A549 (cell line): ENCODE data around the gene USP3. TPM values are rescaled to one million over a fixed set of nuclear protein-coding genes. Genes with fewer than 3 reads are reported as not detected.

Experiments
- ATAC-seq, 2 experiments: fragments of 200-7000 bp in 1 of 2; fragments of >200 bp in 1 of 2; cut with Nextera tagmentation in 1 of 2; cut with Tn5 transposase in 1 of 2; 3 replicates each; pipeline versions ENCODE4 v1.8.0 to v1.9.1; 2018 to 2020; ENCODE audit warnings: mild to moderate bottlenecking in 1 of 2, moderate library complexity in 1 of 2
- CTCF ChIA-PET: fragments of 300-600 bp; sonication (Branson Sonifier 250); formaldehyde crosslinking; extraction: SDS; loops from one replicate; lab custom pipeline; 2021; ENCODE audit warnings: antibody characterized with exemption, inconsistent platforms; lab: Yijun Ruan, JAX
- POLR2A ChIA-PET: fragments of 350-600 bp; formaldehyde crosslinking; extraction: SDS; loops from one replicate; lab custom pipeline; 2021; ENCODE audit warnings: antibody characterized with exemption, inconsistent platforms; lab: Yijun Ruan, JAX
- DNase-seq, 2 experiments: peaks; one replicate each; pipeline versions ENCODE4 v3.0.0 to v3.0.0-alpha.2; 2011 to 2016; ENCODE audit warnings: low read depth in 1 of 2, low spot score in 1 of 2
- FAIRE-seq: peaks from 2 replicates; lab custom pipeline; 2011; peaks lifted over from hg19 to GRCh38; lab: Jason Lieb, UNC
- H3K27ac ChIP-seq, 2 experiments: fragments of >200 bp; sonication (Bioruptor Twin); formaldehyde crosslinking; 3 replicates each; pipeline ENCODE4 v1.5.1; 2016 to 2017
- H3K4me1 ChIP-seq: fragments of >200 bp; sonication (Bioruptor Twin); formaldehyde crosslinking; 3 replicates; pipeline ENCODE4 v1.6.1; 2016
- H3K4me2 ChIP-seq: fragments of >200 bp; sonication (Bioruptor Twin); formaldehyde crosslinking; 3 replicates; pipeline ENCODE4 v1.6.1; 2016
- H3K4me3 ChIP-seq: fragments of >200 bp; sonication (Bioruptor Twin); formaldehyde crosslinking; 3 replicates; pipeline ENCODE4 v1.5.1; 2016
- H3K9me3 ChIP-seq: fragments of >200 bp; sonication (Bioruptor Twin); formaldehyde crosslinking; 3 replicates; pipeline ENCODE4 v1.6.1; 2016
- BHLHE40 ChIP-seq: IDR thresholded peaks from 2 replicates; pipeline ENCODE4 v1.6.1; 2012; ENCODE audit warnings: low read depth, low read length, inconsistent platforms
- CBX2 ChIP-seq: fragments of 200-600 bp; sonication (generic); IDR thresholded peaks from 2 replicates; pipeline ENCODE4 v1.6.1; 2016; ENCODE audit warnings: low read depth, mild to moderate bottlenecking, borderline replicate concordance
- CTCF ChIP-seq: fragments of >200 bp; sonication (Bioruptor Twin); formaldehyde crosslinking; IDR thresholded peaks from 3 replicates; pipeline ENCODE4 v1.5.1; 2016
- ESRRA ChIP-seq: fragments of 150-350 bp; IDR thresholded peaks from 2 replicates; pipeline ENCODE4 v1.6.1; 2014; ENCODE audit warnings: mild to moderate bottlenecking, low read length, borderline replicate concordance
- GATA3 ChIP-seq: IDR thresholded peaks from 2 replicates; pipeline ENCODE4 v1.6.1; 2012; ENCODE audit warnings: borderline replicate concordance
- HDAC2 ChIP-seq: fragments of 200-600 bp; sonication (generic); IDR thresholded peaks from 2 replicates; pipeline ENCODE4 v1.6.1; 2016
- HMGXB4 ChIP-seq: fragments of 250-450 bp; sonication (Bioruptor Pico); IDR thresholded peaks from 2 replicates; pipeline ENCODE4 v1.5.0; 2021; ENCODE audit warnings: mild to moderate bottlenecking, moderate library complexity, borderline replicate concordance
- HOXA7 ChIP-seq: fragments of 250-450 bp; sonication (Bioruptor Pico); IDR thresholded peaks from 2 replicates; pipeline ENCODE4 v1.5.0; 2020; ENCODE audit warnings: mild to moderate bottlenecking, moderate library complexity
- JUN ChIP-seq, 2 experiments: fragments of >200 bp; sonication (Bioruptor Twin); formaldehyde crosslinking; IDR thresholded peaks; 2 replicates in 1 of 2; 3 replicates in 1 of 2; pipeline ENCODE4 v1.6.1; 2016 to 2017
- JUNB ChIP-seq: fragments of >200 bp; sonication (Bioruptor Twin); formaldehyde crosslinking; IDR thresholded peaks from 2 replicates; pipeline ENCODE4 v1.6.1; 2016
- KDM5A ChIP-seq: fragments of 200-600 bp; sonication (generic); IDR thresholded peaks from 2 replicates; pipeline ENCODE4 v1.6.1; 2016; ENCODE audit warnings: antibody characterized with exemption, mild to moderate bottlenecking
- MAZ ChIP-seq: fragments of 150-350 bp; IDR thresholded peaks from 2 replicates; pipeline ENCODE4 v1.6.1; 2014; ENCODE audit warnings: antibody characterized with exemption, low read depth, low read length, borderline replicate concordance
- NFE2L2 ChIP-seq: fragments of 150-350 bp; conservative IDR thresholded peaks from 2 replicates; pipeline ENCODE4 v1.6.1; 2014; ENCODE audit warnings: low read length
- PBX3 ChIP-seq: IDR thresholded peaks from 2 replicates; pipeline ENCODE4 v1.6.1; 2012
- POLR2AphosphoS2 ChIP-seq: conservative IDR thresholded peaks from 2 replicates; pipeline ENCODE4 v1.6.1; 2012; ENCODE audit warnings: low read length, improper control_type of control experiment, inconsistent platforms
- RCOR1 ChIP-seq: fragments of 150-350 bp; IDR thresholded peaks from 2 replicates; pipeline ENCODE4 v1.6.1; 2014; ENCODE audit warnings: antibody characterized with exemption, low read length, low read depth
- TFCP2L1 ChIP-seq: fragments of 250-450 bp; sonication (Bioruptor Pico); IDR thresholded peaks from 2 replicates; pipeline ENCODE4 v1.5.0; 2021; ENCODE audit warnings: mild to moderate bottlenecking
- TP53 ChIP-seq: fragments of 250-450 bp; sonication (Bioruptor Pico); IDR thresholded peaks from 2 replicates; pipeline ENCODE4 v1.5.0; 2021; ENCODE audit warnings: mild to moderate bottlenecking, moderate library complexity
- ZC3H11A ChIP-seq: fragments of 450-650 bp; IDR thresholded peaks from 2 replicates; pipeline ENCODE4 v1.6.1; 2014; ENCODE audit warnings: antibody characterized with exemption, mild to moderate bottlenecking
- ZSCAN20 ChIP-seq: fragments of 250-450 bp; sonication (Bioruptor Pico); IDR thresholded peaks from 2 replicates; pipeline ENCODE4 v1.8.0; 2022; ENCODE audit warnings: mild to moderate bottlenecking, moderate library complexity
- WGBS: methylation state at CpG from one replicate; pipeline ENCODE4 v1.1.6; 2017; ENCODE audit errors: missing lambda C conversion rate; 5-methylcytosine and 5-hydroxymethylcytosine counted together
- polyA plus RNA-seq, 4 experiments: library from polyadenylated mRNA; depleted of rRNA in 3 of 4; stranded (reverse); fragments of >200 nt; fragmentation: RNase III in 1 of 4; extraction: RNeasy Plus Mini Kit Qiagen cat#74134 plus additional on column Dnase treatment in 1 of 4; gene quantifications; 2 replicates in 3 of 4; 3 replicates in 1 of 4; pipeline ENCODE4 v1.2.3, GENCODE V29; 2011 to 2017

The USP3 gene
- polyA plus RNA-seq, 2 of the 4 experiments (the other 2 are of a cell fraction), result 41.8 to 99.1 TPM

- ChIA-PET CTCF (interaction anchor here (0.6 to 11.9 kb wide), 6 partner anchors 8 to 359 kb away, joined by 3 to 185 read pairs (median 4); partner anchors contain the start of gene FBXL22), POLR2A (no interaction called here)
- no peak for TF ChIP-seq GATA3
- no peak for TF ChIP-seq ESRRA
- TF ChIP-seq BHLHE40, result no peak
- no peak for TF ChIP-seq KDM5A
- no peak for TF ChIP-seq JUN (IDR thresholded peaks at IDR 0.05)
- no peak for TF ChIP-seq ZC3H11A
- TF ChIP-seq JUNB, result no peak
- TF ChIP-seq HMGXB4, result no peak
- no peak for TF ChIP-seq TP53 (CRISPR knock-in tag)
- no peak for TF ChIP-seq CTCF
- no peak for TF ChIP-seq NFE2L2
- Histone ChIP-seq H3K4me1 (peaks cover 37% of the 10 kb centered on the region), H3K9me3 (0 out of 3 replicates have a peak, but pooled peaks cover 4% of the 10 kb centered on the region), H3K4me3 (no peak overlapping the region), H3K27ac (no peak overlapping the region), H3K4me2 (no peak overlapping the region)
- ATAC-seq (no peak), DNase-seq (no peak), FAIRE-seq (no peak)
- WGBS, result 91% methylated on average over 34 of the region's 36 CpGs
Observed at GRCh38 chr15:63458794-63459395, 45.5 kb upstream of the USP3 start.

GRCh38 chr15:63460210-63461155, 43.9 kb upstream of the USP3 start:
- POLR2A ChIA-PET, result interaction anchor here (1.2 kb wide), 1 partner anchor 139 kb away, joined by 3 read pairs; no protein-coding TSS in a partner anchor
- H3K4me1 ChIP-seq, result peaks cover 48% of the 10 kb centered on the region
- no peak for FAIRE-seq
- peak overlapping the region; percentile 61 to 64; a peak in 5 of 6 replicates for H3K27ac ChIP-seq
- WGBS, result 77% methylated on average over 15 of the region's 15 CpGs
- no peak overlapping the region for H3K4me2 ChIP-seq
- no peak for TF ChIP-seq TFCP2L1
- no peak for TF ChIP-seq HOXA7 (CRISPR knock-in tag)
- TF ChIP-seq ZSCAN20 (CRISPR knock-in tag), result no peak
- TF ChIP-seq GATA3, result no peak
- TF ChIP-seq ESRRA, result no peak
- TF ChIP-seq RCOR1, result no peak
- TF ChIP-seq POLR2AphosphoS2, result no peak
- TF ChIP-seq CBX2, result no peak
- TF ChIP-seq HDAC2, result no peak
- TF ChIP-seq MAZ, result no peak
- no peak for TF ChIP-seq PBX3
- TF ChIP-seq, all 56 proteins: peak for 0
- H3K4me3 ChIP-seq, result no peak overlapping the region
- DNase-seq, result no peak
- CTCF ChIA-PET, result interaction anchor here (0.7 to 11.9 kb wide), 8 partner anchors 11 to 172 kb away, joined by 3 to 185 read pairs (median 4); partner anchors contain the start of gene FBXL22
- no peak for ATAC-seq
- 0 out of 3 replicates have a peak, but pooled peaks cover 4% of the 10 kb centered on the region for H3K9me3 ChIP-seq
